ENCODE measurements around the gene NDUFAF8. TPM values are rescaled to one million over a fixed set of nuclear protein-coding genes. Genes with fewer than 3 reads are reported as not detected.

Gene NDUFAF8
- total and polyA plus RNA-seq, 2 donors (not counting 1 experiment from before 2014, with no cell fraction given), result 41.7 to 42.6 TPM

DNA sequence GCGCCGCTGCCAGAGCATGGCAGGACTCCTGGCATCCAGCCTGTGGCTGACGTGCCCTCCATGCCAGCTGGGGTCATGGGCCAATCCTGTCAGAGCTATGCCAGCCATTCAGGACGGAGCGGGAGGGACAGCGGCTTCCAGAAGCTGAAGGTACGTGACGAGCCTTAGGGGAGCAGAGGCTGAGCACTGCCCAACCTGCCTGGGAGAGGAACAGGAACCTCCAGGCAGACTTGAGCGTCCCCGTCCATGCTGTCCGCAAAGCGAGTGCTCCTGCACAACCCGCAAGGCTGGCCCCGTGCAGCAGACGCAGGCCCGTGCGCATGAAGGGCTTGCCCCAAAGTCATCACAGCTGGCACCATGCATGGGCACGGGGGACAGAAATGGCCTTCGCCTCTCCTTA is 21.5 kb downstream of the NDUFAF8 start:
- no peaks in the 10 kb centered on the region for H3K9me3 ChIP-seq (ENCODE audit: control extremely low read depth in 1 of 3, control insufficient read depth in 2 of 3, insufficient read depth in 1 of 3, low read length in 2 of 3)
- Mint-ChIP-seq H3K9me3 (ENCODE audit: insufficient read depth) (no peaks in the 10 kb centered on the region), H3K4me1 (peaks cover 4% of the 10 kb centered on the region), H3K27ac (no peak overlapping the region), H3K4me3 (no peak overlapping the region), H3K27me3 (no peaks in the 10 kb centered on the region)
- ChIA-PET POLR2A (interaction anchor here (1.0 kb wide), 1 partner anchor 35 kb away, joined by 3 read pairs; the partner anchor contains the start of gene SLC38A10), CTCF (interaction anchor here (0.6 to 0.9 kb wide), 2 partner anchors 340 to 342 kb away, joined by 3 to 5 read pairs; no protein-coding TSS in a partner anchor)
- H3K27ac ChIP-seq (ENCODE audit: low read length in 2 of 2), result no peak overlapping the region
- TF ChIP-seq, protein P1, sequence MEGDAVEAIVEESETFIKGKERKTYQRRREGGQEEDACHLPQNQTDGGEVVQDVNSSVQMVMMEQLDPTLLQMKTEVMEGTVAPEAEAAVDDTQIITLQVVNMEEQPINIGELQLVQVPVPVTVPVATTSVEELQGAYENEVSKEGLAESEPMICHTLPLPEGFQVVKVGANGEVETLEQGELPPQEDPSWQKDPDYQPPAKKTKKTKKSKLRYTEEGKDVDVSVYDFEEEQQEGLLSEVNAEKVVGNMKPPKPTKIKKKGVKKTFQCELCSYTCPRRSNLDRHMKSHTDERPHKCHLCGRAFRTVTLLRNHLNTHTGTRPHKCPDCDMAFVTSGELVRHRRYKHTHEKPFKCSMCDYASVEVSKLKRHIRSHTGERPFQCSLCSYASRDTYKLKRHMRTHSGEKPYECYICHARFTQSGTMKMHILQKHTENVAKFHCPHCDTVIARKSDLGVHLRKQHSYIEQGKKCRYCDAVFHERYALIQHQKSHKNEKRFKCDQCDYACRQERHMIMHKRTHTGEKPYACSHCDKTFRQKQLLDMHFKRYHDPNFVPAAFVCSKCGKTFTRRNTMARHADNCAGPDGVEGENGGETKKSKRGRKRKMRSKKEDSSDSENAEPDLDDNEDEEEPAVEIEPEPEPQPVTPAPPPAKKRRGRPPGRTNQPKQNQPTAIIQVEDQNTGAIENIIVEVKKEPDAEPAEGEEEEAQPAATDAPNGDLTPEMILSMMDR (IDR thresholded peaks at IDR 0.05), result no peak
- TF ChIP-seq EZH2 (IDR thresholded peaks at IDR 0.05; ENCODE audit: borderline replicate concordance, insufficient read depth, low read depth, low read length, poor library complexity, severe bottlenecking), result no peak
- H3K4me2 ChIP-seq (replicated peaks; ENCODE audit: low read depth, low read length, poor library complexity, severe bottlenecking), result no peak overlapping the region
- H3K36me3 ChIP-seq (replicated peaks in 1 of 2; ENCODE audit: control extremely low read depth in 1 of 2, control insufficient read depth in 1 of 2, extremely low read depth in 1 of 2, insufficient read depth in 2 of 2, low read length in 1 of 2), result peaks cover 0 to 73% of the 10 kb centered on the region in 2 experiments
- no peak overlapping the region for H3K4me3 ChIP-seq (ENCODE audit: control extremely low read depth in 1 of 5, extremely low read depth in 1 of 5, insufficient read depth in 1 of 5, low read depth in 2 of 5, low read length in 4 of 5)
- DNase-seq (no peak), ATAC-seq (ENCODE audit: low read depth) (no peak)
- intact Hi-C loops (cut with micrococcal nuclease), result no loop called here
- H2AFZ ChIP-seq (ENCODE audit: insufficient read depth, low read depth, low read length, poor library complexity, severe bottlenecking), result no peak overlapping the region
- no peaks in the 10 kb centered on the region for H3K27me3 ChIP-seq (replicated peaks in 1 of 4; ENCODE audit: control extremely low read depth in 1 of 4, control insufficient read depth in 3 of 4, insufficient read depth in 4 of 4, low read length in 3 of 4)
- H3K79me2 ChIP-seq (ENCODE audit: control insufficient read depth, insufficient read depth, low read length), result peaks cover 21% of the 10 kb centered on the region
- 98% methylated on average over 19 of the region's 19 CpGs for WGBS (ENCODE audit: insufficient coverage)
- peaks cover 0 to 4% of the 10 kb centered on the region in 2 donors for H3K4me1 ChIP-seq (ENCODE audit: control insufficient read depth in 2 of 2, insufficient read depth in 2 of 2, low read length in 2 of 2)
- H4K20me1 ChIP-seq (ENCODE audit: control insufficient read depth, insufficient read depth, low read length, poor library complexity, severe bottlenecking), result peaks cover 64% of the 10 kb centered on the region
- H3K9ac ChIP-seq (ENCODE audit: low read length), result no peak overlapping the region

DNA sequence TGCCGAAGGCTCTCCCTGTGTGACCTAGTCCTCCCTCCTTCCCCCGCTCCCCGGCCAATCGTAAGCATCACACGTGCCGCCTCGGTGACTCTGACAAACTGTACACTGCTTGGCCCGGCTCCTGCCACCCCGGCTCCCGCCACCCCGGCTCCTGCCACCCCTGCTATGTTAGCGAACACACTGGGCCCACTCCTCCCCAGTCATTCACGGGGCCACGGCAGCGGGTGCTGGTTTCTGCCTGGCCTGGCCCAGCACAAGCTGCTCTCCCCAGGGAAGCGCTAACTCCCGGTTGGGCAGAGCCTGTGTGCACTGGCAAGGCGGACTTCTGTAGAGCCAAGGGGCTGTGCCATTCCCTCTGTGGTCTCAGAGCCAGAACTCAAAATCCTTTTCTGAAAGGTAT is 22.0 kb downstream of the NDUFAF8 start:
- TF ChIP-seq, protein P1 (IDR thresholded peaks at IDR 0.05), result no peak
- TF ChIP-seq EZH2 (IDR thresholded peaks at IDR 0.05; ENCODE audit: borderline replicate concordance, insufficient read depth, low read depth, low read length, poor library complexity, severe bottlenecking), result no peak
- H3K9me3 ChIP-seq (ENCODE audit: control extremely low read depth in 1 of 3, control insufficient read depth in 2 of 3, insufficient read depth in 1 of 3, low read length in 2 of 3), result no peaks in the 10 kb centered on the region
- no peaks in the 10 kb centered on the region for H3K27me3 ChIP-seq (replicated peaks in 1 of 4; ENCODE audit: control extremely low read depth in 1 of 4, control insufficient read depth in 3 of 4, insufficient read depth in 4 of 4, low read length in 3 of 4)
- peaks cover 0 to 76% of the 10 kb centered on the region in 2 experiments for H3K36me3 ChIP-seq (replicated peaks in 1 of 2; ENCODE audit: control extremely low read depth in 1 of 2, control insufficient read depth in 1 of 2, extremely low read depth in 1 of 2, insufficient read depth in 2 of 2, low read length in 1 of 2)
- peaks cover 59% of the 10 kb centered on the region for H4K20me1 ChIP-seq (ENCODE audit: control insufficient read depth, insufficient read depth, low read length, poor library complexity, severe bottlenecking)
- DNase-seq (no peak), ATAC-seq (ENCODE audit: low read depth) (no peak)
- H3K9me3 Mint-ChIP-seq (ENCODE audit: insufficient read depth), result no peaks in the 10 kb centered on the region
- intact Hi-C loops (cut with micrococcal nuclease), result no loop called here
- peaks cover 21% of the 10 kb centered on the region for H3K79me2 ChIP-seq (ENCODE audit: control insufficient read depth, insufficient read depth, low read length)
- H3K27me3 Mint-ChIP-seq, result no peaks in the 10 kb centered on the region
- H3K4me2 ChIP-seq (replicated peaks; ENCODE audit: low read depth, low read length, poor library complexity, severe bottlenecking), result no peak overlapping the region
- H3K9ac ChIP-seq (ENCODE audit: low read length), result no peak overlapping the region
- POLR2A ChIA-PET, result interaction anchor here (1.0 kb wide), 1 partner anchor 34 kb away, joined by 3 read pairs; the partner anchor contains the start of gene SLC38A10
- H3K4me1 ChIP-seq (ENCODE audit: control insufficient read depth in 2 of 2, insufficient read depth in 2 of 2, low read length in 2 of 2), result peaks cover 0 to 4% of the 10 kb centered on the region in 2 donors
- CTCF ChIA-PET, result interaction anchor here (0.6 to 0.9 kb wide), 2 partner anchors 340 to 341 kb away, joined by 3 to 5 read pairs; no protein-coding TSS in a partner anchor
- 96% methylated on average over 18 of the region's 18 CpGs for WGBS (ENCODE audit: insufficient coverage)
- H3K4me1 Mint-ChIP-seq, result peaks cover 4% of the 10 kb centered on the region
- no peak overlapping the region for H3K27ac Mint-ChIP-seq
- no peak overlapping the region for H3K4me3 Mint-ChIP-seq
- no peak overlapping the region for H2AFZ ChIP-seq (ENCODE audit: insufficient read depth, low read depth, low read length, poor library complexity, severe bottlenecking)
- H3K4me3 ChIP-seq (ENCODE audit: control extremely low read depth in 1 of 5, extremely low read depth in 1 of 5, insufficient read depth in 1 of 5, low read depth in 2 of 5, low read length in 4 of 5), result no peak overlapping the region
- no peak overlapping the region for H3K27ac ChIP-seq (ENCODE audit: low read length in 2 of 2)

All from B cell (primary cell).